HCT116 (cell line): ENCODE results near the gene PUM1. TPM values are rescaled to one million over a fixed set of nuclear protein-coding genes. Genes with fewer than 3 reads are reported as not detected.

ENCODE experiments used
- ATAC-seq: fragments of 200-7000 bp; cut with Tn5 transposase; 2 replicates; pipeline ENCODE4 v1.9.1; 2020; ENCODE audit warnings: mild to moderate bottlenecking, moderate library complexity
- BruUV-seq: library from RNA; stranded (reverse); fragments of 400-500 nt; replicated peaks from 2 replicates; lab custom pipeline; 2021; lab: Mats Ljungman, UMichigan
- CTCF ChIA-PET: fragments of 300-600 bp; sonication (Branson Sonifier 250); formaldehyde crosslinking; loops from one replicate; lab custom pipeline; 2021; ENCODE audit warnings: antibody characterized with exemption; lab: Charles Lee
- POLR2A ChIA-PET: fragments of 300-600, 350-600 bp; sonication (Branson Sonifier 250); formaldehyde crosslinking; loops from one replicate; lab custom pipeline; 2021; ENCODE audit warnings: antibody characterized with exemption; lab: Charles Lee
- RAD21 ChIA-PET, 2 experiments: fragments of 300-600 bp; sonication (Branson Sonifier 250); formaldehyde crosslinking; loops; one replicate each; lab custom pipeline; 2023; ENCODE audit warnings: low total read pairs in 2 of 2; ENCODE audit not compliant: uncharacterized antibody in 2 of 2, unreplicated experiment in 2 of 2, low non-redundant PET in 1 of 2; lab: Charles Lee
- DNase-seq: peaks from one replicate; pipeline ENCODE4 v3.0.0-alpha.2; 2010; ENCODE audit warnings: low read depth, low spot score
- H2AFZ ChIP-seq: fragments of 200-600 bp; shearing (Covaris generic), sonication (generic); 2 replicates; pipeline ENCODE4 v1.6.1; 2017; ENCODE audit warnings: low read depth, mixed run types, mixed read lengths, antibody characterized with exemption, low read length; ENCODE audit not compliant: poor library complexity, severe bottlenecking
- H3K27ac ChIP-seq: 2 replicates; pipeline ENCODE4 v1.5.1; 2012; ENCODE audit warnings: low read depth, low read length
- H3K27me3 ChIP-seq: fragments of 200-600 bp; sonication (generic); 2 replicates; pipeline ENCODE4 v1.6.1; 2016; ENCODE audit warnings: mixed run types, low read length, mixed read lengths; ENCODE audit not compliant: insufficient read depth
- H3K36me3 ChIP-seq, 2 experiments: fragments of 200-500 bp in 1 of 2; fragments of 200-600 bp in 1 of 2; sonication (Bioruptor generic) in 1 of 2; sonication (generic) in 1 of 2; 2 replicates each; pipeline versions ENCODE4 v1.5.1 to v1.6.1; 2014 to 2016; ENCODE audit warnings: low read length in 2 of 2, inconsistent platforms in 1 of 2, mixed read lengths in 1 of 2, mixed run types in 1 of 2; ENCODE audit not compliant: insufficient read depth in 2 of 2, control insufficient read depth in 1 of 2
- H3K4me1 ChIP-seq, 2 experiments: fragments of 200-600 bp in 1 of 2; sonication (generic) in 1 of 2; 2 replicates each; pipeline versions ENCODE4 v1.5.1 to v1.6.1; 2012 to 2017; ENCODE audit warnings: low read length in 2 of 2, inconsistent platforms in 1 of 2, mild to moderate bottlenecking in 1 of 2, mixed read lengths in 1 of 2, mixed run types in 1 of 2, moderate library complexity in 1 of 2; ENCODE audit not compliant: insufficient read depth in 2 of 2, control insufficient read depth in 1 of 2
- H3K4me2 ChIP-seq: fragments of 200-600 bp; sonication (generic); 2 replicates; pipeline ENCODE4 v1.6.1; 2017; ENCODE audit warnings: mixed run types, low read length, mixed read lengths
- H3K4me3 ChIP-seq, 2 experiments: fragments of 200-600 bp in 1 of 2; sonication (generic) in 1 of 2; replicated peaks in 1 of 2; 2 replicates each; pipeline ENCODE4 v1.5.1; 2011 to 2016; ENCODE audit warnings: low read length in 2 of 2, control low read depth in 1 of 2, low read depth in 1 of 2, mild to moderate bottlenecking in 1 of 2, mixed read lengths in 1 of 2, mixed run types in 1 of 2
- H3K79me2 ChIP-seq: fragments of 200-600 bp; sonication (generic); 2 replicates; pipeline ENCODE4 v1.6.1; 2017; ENCODE audit warnings: mild to moderate bottlenecking, mixed run types, low read length, moderate library complexity, mixed read lengths; ENCODE audit not compliant: insufficient read depth
- H3K9ac ChIP-seq: fragments of 200-600 bp; sonication (generic); 2 replicates; pipeline ENCODE4 v1.6.1; 2016; ENCODE audit warnings: low read length, mixed read lengths
- H3K9me2 ChIP-seq: fragments of 200-600 bp; sonication (generic), shearing (Covaris generic); 2 replicates; pipeline ENCODE4 v1.6.1; 2017; ENCODE audit warnings: mixed run types, mild to moderate bottlenecking, moderate library complexity; ENCODE audit not compliant: insufficient read depth
- H3K9me3 ChIP-seq, 2 experiments: fragments of 200-500 bp in 1 of 2; fragments of 200-600 bp in 1 of 2; sonication (Bioruptor generic) in 1 of 2; sonication (generic) in 1 of 2; 2 replicates each; pipeline ENCODE4 v1.6.1; 2014 to 2017; ENCODE audit warnings: low read length in 2 of 2, mixed read lengths in 2 of 2, inconsistent platforms in 1 of 2, low read depth in 1 of 2, mild to moderate bottlenecking in 1 of 2, mixed run types in 1 of 2, moderate library complexity in 1 of 2; ENCODE audit not compliant: control insufficient read depth in 1 of 2, insufficient read depth in 1 of 2
- H4K20me1 ChIP-seq: fragments of 200-600 bp; sonication (generic), shearing (Covaris generic); 2 replicates; pipeline ENCODE4 v1.6.1; 2017; ENCODE audit warnings: mixed run types, mild to moderate bottlenecking, moderate library complexity; ENCODE audit not compliant: insufficient read depth
- CTCF ChIP-seq, 3 experiments: fragments of 200-600 bp in 1 of 3; sonication (generic) in 1 of 3; IDR thresholded peaks in 2 of 3; conservative IDR thresholded peaks in 1 of 3; 2 replicates each; pipeline ENCODE4 v1.5.1; 2012 to 2017; ENCODE audit warnings: low read depth in 2 of 3, low read length in 2 of 3, antibody characterized with exemption in 1 of 3, borderline replicate concordance in 1 of 3, control low read depth in 1 of 3, mild to moderate bottlenecking in 1 of 3, mixed read lengths in 1 of 3, mixed run types in 1 of 3, moderate library complexity in 1 of 3; ENCODE audit not compliant: insufficient read depth in 1 of 3
- EGR1 ChIP-seq: IDR thresholded peaks from 2 replicates; pipeline ENCODE4 v1.6.1; 2012; ENCODE audit warnings: low read depth
- EZH2phosphoT487 ChIP-seq: fragments of 200-600 bp; IDR thresholded peaks from 2 replicates; pipeline ENCODE4 v1.6.1; 2018; ENCODE audit warnings: antibody characterized with exemption, borderline replicate concordance
- FOSL1 ChIP-seq: IDR thresholded peaks from 2 replicates; pipeline ENCODE4 v1.6.1; 2012; ENCODE audit warnings: low read depth
- POLR2A ChIP-seq: IDR thresholded peaks from 2 replicates; pipeline ENCODE4 v1.7.0; 2011; ENCODE audit warnings: borderline replicate concordance; ENCODE audit not compliant: insufficient read depth, insufficient read length; ENCODE audit errors: extremely low read depth
- RAD21 ChIP-seq: IDR thresholded peaks from 2 replicates; pipeline ENCODE4 v1.6.1; 2012; ENCODE audit warnings: low read depth, mild to moderate bottlenecking
- REST ChIP-seq: IDR thresholded peaks from 2 replicates; pipeline ENCODE4 v1.6.1; 2012; ENCODE audit warnings: low read depth
- SIN3A ChIP-seq: IDR thresholded peaks from 2 replicates; pipeline ENCODE4 v1.6.1; 2012; ENCODE audit warnings: low read depth
- SP1 ChIP-seq: IDR thresholded peaks from 2 replicates; pipeline ENCODE4 v1.6.1; 2012; ENCODE audit warnings: low read depth
- SRF ChIP-seq: IDR thresholded peaks from 2 replicates; pipeline ENCODE4 v1.6.1; 2012; ENCODE audit warnings: low read depth
- TCF7L2 ChIP-seq: IDR thresholded peaks from 2 replicates; pipeline ENCODE4 v1.7.0; 2011; ENCODE audit warnings: borderline replicate concordance, inconsistent platforms; ENCODE audit not compliant: insufficient read depth, insufficient read length; ENCODE audit errors: extremely low read depth
- YY1 ChIP-seq: IDR thresholded peaks from 2 replicates; pipeline ENCODE4 v1.6.1; 2011; ENCODE audit warnings: low read length, low read depth, moderate library complexity, mild to moderate bottlenecking; ENCODE audit not compliant: insufficient replicate concordance; ENCODE audit errors: extremely low read depth
- ZFX ChIP-seq: fragments of 450-650 bp; IDR thresholded peaks from 2 replicates; pipeline ENCODE4 v1.6.1; 2017
- ZNF274 ChIP-seq: fragments of 200-500 bp; sonication (Bioruptor generic); IDR thresholded peaks from 2 replicates; pipeline ENCODE4 v1.6.1; 2014; ENCODE audit warnings: mild to moderate bottlenecking, low read depth, low read length, inconsistent platforms
- intact Hi-C: fragments of 100-400 bp; cut with micrococcal nuclease; formaldehyde crosslinking; loops from 2 replicates; pipeline ENCODE4 v1.10.0; 2022
- total RNA-seq: library from RNA; stranded (reverse); gene quantifications from one replicate; pipeline ENCODE4 v1.2.1, GENCODE V29; 2021; ENCODE audit not compliant: unreplicated experiment
- TF ChIP-seq, protein P1 (sequence below): IDR thresholded peaks from 2 replicates; pipeline ENCODE4 v1.6.1; 2012

PUM1 gene
- total RNA-seq, 1 experiment from 2014 or later, result 113 TPM

GRCh38 chr1:30912913-30913652 is 152.4 kb downstream of the PUM1 start:
- TF ChIP-seq ZNF274, result no peak
- no peak for TF ChIP-seq REST
- TF ChIP-seq SIN3A, result no peak
- no peak for TF ChIP-seq EZH2phosphoT487
- TF ChIP-seq POLR2A, result no peak
- no peak for TF ChIP-seq SRF
- TF ChIP-seq FOSL1, result no peak
- no peak for TF ChIP-seq EGR1
- no peak for TF ChIP-seq TCF7L2
- no peak for TF ChIP-seq SP1
- TF ChIP-seq ZFX, result no peak
- TF ChIP-seq, protein P1, sequence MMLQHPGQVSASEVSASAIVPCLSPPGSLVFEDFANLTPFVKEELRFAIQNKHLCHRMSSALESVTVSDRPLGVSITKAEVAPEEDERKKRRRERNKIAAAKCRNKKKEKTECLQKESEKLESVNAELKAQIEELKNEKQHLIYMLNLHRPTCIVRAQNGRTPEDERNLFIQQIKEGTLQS, result no peak
- TF ChIP-seq CTCF (IDR thresholded peaks at IDR 0.05 in 2 of 3, conservative IDR thresholded peaks at IDR 0.05 in 1 of 3; ENCODE audit: borderline replicate concordance in 1 of 3, insufficient read depth in 1 of 3, low read depth in 2 of 3, low read length in 2 of 3), result no peak
- TF ChIP-seq RAD21, result no peak
- TF ChIP-seq YY1, result no peak
- TF ChIP-seq, all 23 proteins: peak for 0
- no peaks in the 10 kb centered on the region for H3K9me2 ChIP-seq
- H3K4me2 ChIP-seq, result no peak overlapping the region
- intact Hi-C loops, result loop anchor here (10.0 kb wide), 1 partner anchor 1678 kb away; the partner anchor contains the start of genes MECR and PTPRU
- no peaks in the 10 kb centered on the region for H3K9me3 ChIP-seq
- CTCF ChIA-PET, result interaction anchor here (0.9 to 8.9 kb wide), 4 partner anchors 111 to 533 kb away, joined by 3 to 242 read pairs (median 76); no protein-coding TSS in a partner anchor
- RAD21 ChIA-PET, result interaction anchor here in 1 of 2 experiments (4.2 kb wide), 1 partner anchor 111 kb away, joined by 69 read pairs; no protein-coding TSS in a partner anchor
- POLR2A ChIA-PET, result no interaction called here
- DNase-seq, result no peak
- peaks cover 23 to 28% of the 10 kb centered on the region in 2 experiments for H3K4me1 ChIP-seq
- H3K27ac ChIP-seq, result no peak overlapping the region
- no peaks in the 10 kb centered on the region for H3K79me2 ChIP-seq
- BruUV-seq, result no TSS peak
- H4K20me1 ChIP-seq, result no peaks in the 10 kb centered on the region
- no peak overlapping the region for H3K9ac ChIP-seq
- no peaks in the 10 kb centered on the region for H3K27me3 ChIP-seq
- no peak overlapping the region for H2AFZ ChIP-seq
- no peak overlapping the region for H3K4me3 ChIP-seq
- no peak for ATAC-seq
- H3K36me3 ChIP-seq, result no peaks in the 10 kb centered on the region
